GM12878 (cell line): ENCODE results near the gene CSRNP2. TPM values are rescaled to one million over a fixed set of nuclear protein-coding genes. Genes with fewer than 3 reads are reported as not detected.

ENCODE experiments used
- ATAC-seq: fragments of 200-7000 bp; cut with Tn5 transposase; 3 replicates; pipeline ENCODE4 v1.9.1; 2020; ENCODE audit warnings: mild to moderate bottlenecking, moderate library complexity
- BruUV-seq: library from RNA; stranded (reverse); fragments of 400-500 nt; replicated peaks from 2 replicates; lab custom pipeline; 2021; lab: Mats Ljungman, UMichigan
- CTCF ChIA-PET: fragments of 300-600 bp; sonication (Branson Sonifier 250); formaldehyde crosslinking; extraction: SDS; loops from one replicate; lab custom pipeline; 2021; ENCODE audit warnings: inconsistent platforms; lab: Yijun Ruan, JAX
- POLR2A ChIA-PET: fragments of 350-600 bp; formaldehyde crosslinking; extraction: SDS; loops from one replicate; lab custom pipeline; 2021; ENCODE audit warnings: inconsistent platforms; lab: Charles Lee
- RAD21 ChIA-PET: fragments of 300-600 bp; sonication (Branson Sonifier 250); formaldehyde crosslinking; loops from one replicate; lab custom pipeline; 2023; ENCODE audit warnings: antibody characterized with exemption; ENCODE audit not compliant: unreplicated experiment; lab: Charles Lee
- SMC1A ChIA-PET: fragments of 300-600 bp; sonication (Branson Sonifier 250); formaldehyde crosslinking; loops from one replicate; lab custom pipeline; 2023; ENCODE audit not compliant: unreplicated experiment, uncharacterized antibody; lab: Charles Lee
- DNase-seq: peaks from one replicate; pipeline ENCODE4 v3.0.0-alpha.2; 2011; ENCODE audit warnings: low read depth, low spot score
- FAIRE-seq: peaks from 3 replicates; lab custom pipeline; 2011; peaks lifted over from hg19 to GRCh38; lab: Jason Lieb, UNC
- H2AFZ ChIP-seq: 2 replicates; pipeline ENCODE4 v1.6.0; 2011; ENCODE audit warnings: low read depth, low read length, control low read depth; ENCODE audit not compliant: control insufficient read depth
- H3K27ac ChIP-seq: 2 replicates; pipeline ENCODE4 v1.5.1; 2011; ENCODE audit warnings: control low read depth; ENCODE audit not compliant: control insufficient read depth, insufficient read depth
- H3K27me3 ChIP-seq, 2 experiments: replicated peaks in 1 of 2; 2 replicates each; pipeline versions ENCODE4 v1.6.0 to v1.6.1; 2011; ENCODE audit warnings: low read length in 1 of 2; ENCODE audit not compliant: control insufficient read depth in 2 of 2, insufficient read depth in 2 of 2
- H3K36me3 ChIP-seq, 2 experiments: 2 replicates each; pipeline ENCODE4 v1.5.1; 2011; ENCODE audit warnings: low read length in 1 of 2; ENCODE audit not compliant: control insufficient read depth in 2 of 2, insufficient read depth in 2 of 2
- H3K4me1 ChIP-seq: 2 replicates; pipeline ENCODE4 v1.6.1; 2011; ENCODE audit warnings: mild to moderate bottlenecking, low read length, moderate library complexity, mixed read lengths; ENCODE audit not compliant: control insufficient read depth, insufficient read depth
- H3K4me2 ChIP-seq: 2 replicates; pipeline ENCODE4 v1.6.0; 2011; ENCODE audit warnings: control low read depth; ENCODE audit not compliant: control insufficient read depth, insufficient read depth
- H3K4me3 ChIP-seq: fragments of 200-600 bp; sonication (generic); 2 replicates; pipeline ENCODE4 v1.5.1; 2016
- H3K79me2 ChIP-seq: 2 replicates; pipeline ENCODE4 v1.6.0; 2011; ENCODE audit warnings: low read length; ENCODE audit not compliant: control insufficient read depth, insufficient read depth
- H3K9ac ChIP-seq: 2 replicates; pipeline ENCODE4 v1.8.0; 2011; ENCODE audit warnings: low read length, control low read depth, mixed read lengths; ENCODE audit not compliant: control insufficient read depth, insufficient read depth
- H3K9me3 ChIP-seq: replicated peaks from 3 replicates; pipeline ENCODE4 v1.5.1; 2011; ENCODE audit warnings: mild to moderate bottlenecking, low read length; ENCODE audit not compliant: control insufficient read depth, insufficient read depth
- H4K20me1 ChIP-seq: 2 replicates; pipeline ENCODE4 v1.6.0; 2011; ENCODE audit not compliant: control insufficient read depth, insufficient read depth
- CEBPZ ChIP-seq: fragments of 150-350 bp; IDR thresholded peaks from 2 replicates; pipeline ENCODE4 v1.6.1; 2016; ENCODE audit warnings: low read depth, low read length
- E2F4 ChIP-seq: IDR thresholded peaks from 2 replicates; pipeline ENCODE4 v1.6.1; 2012; ENCODE audit warnings: low read depth, low read length, improper control_type of control experiment
- E2F8 ChIP-seq: fragments of 450-650 bp; IDR thresholded peaks from 2 replicates; pipeline ENCODE4 v1.6.1; 2018; ENCODE audit warnings: mild to moderate bottlenecking, low read depth, moderate library complexity; ENCODE audit not compliant: partially characterized antibody
- HDAC2 ChIP-seq: fragments of 200-600 bp; sonication (generic); IDR thresholded peaks from 2 replicates; pipeline ENCODE4 v1.6.1; 2017
- IRF3 ChIP-seq: fragments of 450-650 bp; IDR thresholded peaks from 2 replicates; pipeline ENCODE4 v1.6.1; 2014; ENCODE audit warnings: mild to moderate bottlenecking
- LARP7 ChIP-seq: fragments of 450-650 bp; IDR thresholded peaks from 2 replicates; pipeline ENCODE4 v1.6.1; 2017; ENCODE audit warnings: mild to moderate bottlenecking
- RAD51 ChIP-seq: fragments of 450-650 bp; IDR thresholded peaks from 2 replicates; pipeline ENCODE4 v1.6.1; 2016; ENCODE audit warnings: moderate library complexity, mild to moderate bottlenecking, inconsistent platforms
- RELA ChIP-seq: fragments of 450-650 bp; IDR thresholded peaks from 2 replicates; pipeline ENCODE4 v1.8.0; 2014; ENCODE audit warnings: borderline replicate concordance; ENCODE audit not compliant: partially characterized antibody
- SMAD5 ChIP-seq: IDR thresholded peaks from 2 replicates; pipeline ENCODE4 v1.6.1; 2016; ENCODE audit warnings: antibody characterized with exemption, low read depth
- SREBF2 ChIP-seq: IDR thresholded peaks from 2 replicates; pipeline ENCODE4 v1.6.1; 2012; ENCODE audit warnings: mild to moderate bottlenecking, low read length
- STAT3 ChIP-seq: IDR thresholded peaks from 2 replicates; pipeline ENCODE4 v1.6.1; 2011; ENCODE audit warnings: low read depth, low read length, improper control_type of control experiment
- WGBS: methylation state at CpG from one replicate; pipeline ENCODE4 v1.1.6; 2016; ENCODE audit warnings: low lambda C conversion rate; ENCODE audit not compliant: insufficient replicate concordance, insufficient coverage; ENCODE audit errors: missing lambda C conversion rate; 5-methylcytosine and 5-hydroxymethylcytosine counted together
- in situ Hi-C: fragments of 300-500 bp; cut with MboI; formaldehyde crosslinking; loops from 9 replicates; pipeline ENCODE4 v1.14.3; 2018; ENCODE audit warnings: mixed read lengths
- intact Hi-C: fragments of 100-400 bp; cut with micrococcal nuclease; formaldehyde crosslinking; loops from one replicate; pipeline ENCODE4 v1.14.2; 2022; ENCODE audit not compliant: unreplicated experiment
- polyA plus RNA-seq, 11 experiments: library from polyadenylated mRNA; depleted of rRNA in 4 of 11; unstranded in 6 of 11; stranded (reverse) in 5 of 11; fragments of >200 nt; fragmentation: Nextera tagmentation in 4 of 11; fragmentation: Illumina TruSeq in 1 of 11; extraction: Ambion mirVana in 4 of 11; extraction: Trizol in 1 of 11; gene quantifications; 1 replicate in 1 of 11; 2 replicates in 10 of 11; pipeline versions ENCODE4 v1.2.1 to v1.2.3, GENCODE V29; 2011 to 2016; ENCODE audit warnings: inconsistent platforms in 2 of 11, missing spikeins in 2 of 11, low read depth in 1 of 11
- total RNA-seq, 4 experiments: library from RNA; depleted of rRNA in 3 of 4; stranded (reverse); fragments of >200 nt in 3 of 4; fragmentation: Illumina TruSeq in 1 of 4; extraction: Trizol in 1 of 4; gene quantifications; 2 replicates each; pipeline versions ENCODE4 v1.2.1 to v1.2.3, GENCODE V29; 2013 to 2021
- TF ChIP-seq, protein P1 (sequence below): fragments of 450-650 bp; IDR thresholded peaks from 2 replicates; pipeline ENCODE4 v1.6.1; 2016; ENCODE audit warnings: mild to moderate bottlenecking

The CSRNP2 gene
- total and polyA plus RNA-seq, 10 of the 15 experiments (the other 5 are each of a cell fraction or from before 2014, with no cell fraction given), result 1.2 to 12.1 (median 6.3) TPM

DNA sequence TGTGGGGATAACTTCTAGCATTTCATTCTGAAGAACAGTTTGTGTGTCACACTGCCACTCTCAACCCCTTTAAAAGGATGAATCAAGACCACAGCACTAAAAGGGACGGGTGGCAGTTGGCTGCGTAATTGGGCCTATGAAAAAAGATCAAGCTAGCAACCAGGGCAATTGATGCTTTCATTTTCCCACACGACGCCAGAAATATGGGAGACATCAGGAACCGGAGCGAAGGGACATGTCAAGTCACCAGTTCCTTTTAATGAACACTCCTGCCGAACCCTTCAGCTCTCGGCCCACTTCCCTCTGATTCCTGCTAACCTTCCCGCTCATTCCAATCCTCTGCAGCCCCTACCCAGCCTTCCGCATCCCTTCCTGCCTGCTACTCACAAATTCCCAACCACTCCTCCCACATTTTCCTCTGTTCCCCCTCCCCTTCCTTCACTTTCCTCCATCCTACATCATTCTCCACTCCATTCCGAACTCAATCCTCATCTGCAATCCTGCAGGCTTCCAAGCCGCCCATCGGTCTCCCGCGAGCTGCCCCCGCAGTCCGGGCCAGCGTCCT is 753 bp downstream of the CSRNP2 start (continued):
- no peak for TF ChIP-seq E2F4
- TF ChIP-seq, protein P1, sequence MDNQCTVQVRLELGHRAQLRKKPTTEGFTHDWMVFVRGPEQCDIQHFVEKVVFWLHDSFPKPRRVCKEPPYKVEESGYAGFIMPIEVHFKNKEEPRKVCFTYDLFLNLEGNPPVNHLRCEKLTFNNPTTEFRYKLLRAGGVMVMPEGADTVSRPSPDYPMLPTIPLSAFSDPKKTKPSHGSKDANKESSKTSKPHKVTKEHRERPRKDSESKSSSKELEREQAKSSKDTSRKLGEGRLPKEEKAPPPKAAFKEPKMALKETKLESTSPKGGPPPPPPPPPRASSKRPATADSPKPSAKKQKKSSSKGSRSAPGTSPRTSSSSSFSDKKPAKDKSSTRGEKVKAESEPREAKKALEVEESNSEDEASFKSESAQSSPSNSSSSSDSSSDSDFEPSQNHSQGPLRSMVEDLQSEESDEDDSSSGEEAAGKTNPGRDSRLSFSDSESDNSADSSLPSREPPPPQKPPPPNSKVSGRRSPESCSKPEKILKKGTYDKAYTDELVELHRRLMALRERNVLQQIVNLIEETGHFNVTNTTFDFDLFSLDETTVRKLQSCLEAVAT, result 0 out of 2 replicates have a peak, but pooled peaks have one; percentile 22

DNA sequence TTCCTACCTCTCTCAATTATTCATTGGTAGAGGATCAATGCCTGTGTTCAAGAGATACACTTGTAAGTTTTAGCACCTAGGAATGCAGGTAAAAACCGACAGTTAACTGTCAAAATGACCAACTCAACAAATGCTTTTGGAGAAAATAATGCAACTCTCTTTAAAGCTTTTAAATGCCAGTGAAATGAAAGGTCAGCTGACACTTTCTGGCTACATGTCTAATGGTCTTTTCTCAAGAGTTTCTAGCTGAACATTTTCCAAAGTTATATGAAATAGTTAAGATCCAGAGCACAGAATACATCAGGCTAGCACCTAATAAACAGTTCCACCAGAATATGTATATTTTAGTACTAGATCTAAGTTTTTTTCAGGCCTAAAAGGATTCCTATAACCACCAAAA is 2.0 kb downstream of the CSRNP2 start:
- intact Hi-C loops, result no loop called here
- no peak for TF ChIP-seq SMAD5
- TF ChIP-seq STAT3, result no peak
- TF ChIP-seq RELA, result no peak
- TF ChIP-seq CEBPZ, result no peak
- TF ChIP-seq IRF3, result no peak
- no peak for TF ChIP-seq SREBF2
- no peak for TF ChIP-seq E2F8
- TF ChIP-seq RAD51, result no peak
- TF ChIP-seq HDAC2, result no peak
- TF ChIP-seq LARP7, result no peak

More for the DNA sequence above, 2.0 kb downstream of the CSRNP2 start:
- no peaks in the 10 kb centered on the region for H3K4me1 ChIP-seq
- in situ Hi-C loops, result no loop called here
- H3K4me2 ChIP-seq, result no peak overlapping the region
- BruUV-seq, result no TSS peak
- no peak overlapping the region for H3K9ac ChIP-seq
- ChIA-PET CTCF (interaction anchor here (0.6 to 0.8 kb wide), 4 partner anchors 8 to 573 kb away, joined by 3 to 5 read pairs (median 3); partner anchors contain the start of gene LETMD1), SMC1A (interaction anchor here (0.7 to 1.0 kb wide), 4 partner anchors 33 to 282 kb away, joined by 3 read pairs; partner anchors contain the start of gene LETMD1), POLR2A (interaction anchor here (0.6 kb wide), 2 partner anchors 20 to 78 kb away, joined by 4 read pairs; no protein-coding TSS in a partner anchor), RAD21 (interaction anchor here (0.6 to 1.3 kb wide), 2 partner anchors 32 to 316 kb away, joined by 3 read pairs; no protein-coding TSS in a partner anchor)
- no peak overlapping the region for H3K27ac ChIP-seq
- no peak overlapping the region for H3K4me3 ChIP-seq
- ATAC-seq (no peak), FAIRE-seq (no peak), DNase-seq (no peak)
- H4K20me1 ChIP-seq, result no peaks in the 10 kb centered on the region
- H2AFZ ChIP-seq, result no peak overlapping the region
- no peaks in the 10 kb centered on the region for H3K36me3 ChIP-seq
- 70% methylated on average over 1 of the region's 1 CpG for WGBS
- H3K27me3 ChIP-seq, result no peaks in the 10 kb centered on the region
- no peaks in the 10 kb centered on the region; the same call in 1 of the 2 replicates for H3K79me2 ChIP-seq
- no peaks in the 10 kb centered on the region for H3K9me3 ChIP-seq
